GM19193 (cell line): ENCODE measurements around the gene GAS7.

Experiments used
- POLR2A ChIP-seq: IDR thresholded peaks from 4 replicates; pipeline ENCODE4 v1.6.1; 2011; ENCODE audit not compliant: insufficient read depth, insufficient read length; ENCODE audit errors: extremely low read depth

The GAS7 gene

DNA sequence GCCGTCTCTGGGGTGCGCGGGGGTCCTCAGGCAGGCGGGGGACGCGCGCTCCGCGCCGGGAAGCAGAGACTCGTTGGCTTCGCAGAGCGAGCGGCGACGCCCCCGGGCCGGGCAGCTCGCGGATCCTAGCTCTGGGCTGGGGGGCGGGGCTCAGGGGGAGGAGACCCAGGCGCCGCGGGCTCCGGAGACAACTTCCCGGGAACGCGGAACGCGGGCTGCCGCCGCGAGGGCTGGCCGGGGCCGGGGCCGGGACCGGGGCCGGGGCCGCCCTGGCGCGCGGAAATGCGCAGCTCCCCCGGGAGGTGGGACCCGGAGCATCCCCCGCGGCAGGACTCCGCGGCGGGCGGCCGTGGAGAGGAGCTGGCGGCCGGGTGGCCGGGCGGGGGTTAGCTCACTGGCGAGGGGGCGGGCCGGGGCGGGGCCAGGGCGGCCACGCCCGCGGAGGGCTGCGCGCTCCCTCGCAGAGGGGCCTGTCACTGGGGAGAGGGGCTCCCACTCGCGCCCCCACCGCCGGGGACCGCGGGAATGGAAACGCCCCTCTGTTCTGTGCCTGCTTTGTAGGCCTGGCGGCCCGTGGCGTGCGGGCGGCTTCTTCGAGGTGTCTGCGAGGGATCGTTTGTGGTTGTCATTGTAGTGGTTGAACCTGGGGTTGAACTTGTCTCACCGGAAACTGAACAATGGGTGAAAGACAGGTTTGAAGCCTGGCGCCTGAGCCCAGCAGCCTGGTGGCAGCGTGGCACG lies at the start of gene GAS7:
TSS of gene GAS7 (minus strand) at position 98 of the 741 bp plus-strand sequence.
- no peak for TF ChIP-seq POLR2A

DNA sequence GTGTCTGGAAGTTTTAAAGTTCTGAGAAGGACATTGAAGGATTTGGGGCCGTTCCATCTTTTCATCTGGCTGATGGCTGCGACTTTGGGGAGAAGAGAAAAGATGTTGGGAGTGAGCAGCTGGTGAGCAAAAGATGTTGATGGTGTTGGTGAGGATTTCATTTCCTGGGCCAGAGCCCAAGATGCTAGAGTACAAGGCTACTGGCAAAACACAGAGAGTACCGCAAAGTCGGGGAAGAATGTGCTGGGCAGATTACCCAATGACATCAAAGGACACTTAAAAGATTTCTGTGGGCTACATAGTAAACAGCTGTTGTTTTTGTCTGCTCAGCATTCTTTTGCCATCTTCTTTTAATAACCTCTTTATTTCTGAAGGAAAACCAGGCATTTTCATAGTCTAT lies 49.4 kb upstream of the GAS7 start:
- no peak for TF ChIP-seq POLR2A

DNA sequence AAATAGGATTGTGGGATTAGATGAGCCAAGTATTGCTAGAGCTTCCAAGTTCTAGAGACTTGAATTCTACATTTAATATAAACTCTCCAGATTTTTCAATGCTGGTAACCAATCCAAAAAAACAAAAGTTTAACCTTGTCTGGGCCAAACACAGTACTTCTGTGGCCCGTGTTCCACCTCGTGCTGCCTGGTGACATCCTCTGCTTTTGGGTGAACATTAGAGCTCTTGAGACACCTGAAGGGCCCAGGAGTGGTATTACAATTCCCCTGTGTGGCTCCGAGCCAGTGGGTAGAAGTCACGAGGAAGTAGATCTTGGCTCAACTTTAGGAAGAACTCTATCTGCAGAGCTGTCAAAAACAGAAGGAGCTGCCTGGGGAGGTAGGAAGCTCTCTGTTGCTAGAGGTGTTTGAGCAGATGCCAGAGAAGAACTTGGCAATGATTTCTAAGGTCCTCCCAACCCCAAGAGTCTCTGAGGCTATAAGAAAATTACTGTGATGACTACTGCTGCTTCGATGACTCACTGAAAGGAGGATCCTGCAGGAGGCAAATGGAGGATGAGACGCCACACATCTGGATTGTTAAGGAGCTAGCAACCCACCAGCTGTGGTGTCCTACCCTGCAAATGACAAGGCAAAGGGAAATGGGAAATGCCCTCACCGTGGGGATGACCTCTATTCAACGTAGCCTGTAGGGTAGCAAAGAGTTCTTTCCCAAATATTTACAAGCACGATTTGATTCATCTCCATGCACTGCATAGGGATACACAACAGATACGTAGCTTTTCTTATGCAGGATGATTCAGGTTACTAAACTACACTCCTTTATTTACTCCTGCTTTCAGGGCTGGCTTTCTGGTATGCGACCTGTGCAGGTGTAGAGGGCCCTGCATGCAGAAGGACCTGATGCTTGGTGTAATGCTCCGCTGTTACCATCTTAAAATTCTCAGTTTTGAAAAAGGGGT lies 45.8 kb upstream of the GAS7 start:
- no peak for TF ChIP-seq POLR2A

DNA sequence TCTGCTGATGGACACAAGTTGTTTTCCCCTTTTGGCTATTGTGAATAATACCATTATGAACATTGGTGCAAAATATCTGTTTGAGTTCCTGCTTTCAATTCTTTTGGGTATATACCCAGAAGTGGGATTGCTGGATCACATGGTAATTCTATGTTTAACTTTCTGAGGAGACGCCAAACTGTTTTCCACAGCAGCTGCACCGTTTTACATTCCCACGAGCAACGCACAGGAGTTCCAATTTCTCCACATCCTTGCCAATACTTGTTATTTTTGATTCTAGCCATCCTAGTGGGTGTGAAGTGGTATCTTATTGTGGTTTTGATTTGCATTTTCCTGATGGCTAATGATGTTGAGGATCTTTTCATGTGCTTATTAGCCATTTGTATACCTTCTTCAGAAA lies 43.4 kb upstream of the GAS7 start:
- no peak for TF ChIP-seq POLR2A

DNA sequence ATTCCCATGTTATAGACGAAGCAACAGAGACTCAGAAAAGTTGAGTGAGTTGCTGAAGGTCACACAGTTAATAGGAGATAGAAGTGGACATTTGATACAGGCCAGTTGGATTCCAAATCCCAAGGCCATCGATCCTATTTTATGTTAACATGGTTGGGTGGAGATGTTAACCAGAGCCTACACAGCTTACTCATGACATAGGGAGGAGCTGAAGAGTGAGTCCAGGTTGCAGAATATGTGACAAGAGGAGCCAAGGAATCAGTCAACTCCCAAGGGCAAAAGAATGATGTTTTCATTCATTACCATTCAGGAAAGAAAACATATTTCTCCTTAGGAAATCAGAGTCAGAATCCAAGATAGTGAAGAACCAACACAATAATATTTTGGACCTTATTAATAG lies 40.3 kb upstream of the GAS7 start:
- TF ChIP-seq POLR2A, result no peak

DNA sequence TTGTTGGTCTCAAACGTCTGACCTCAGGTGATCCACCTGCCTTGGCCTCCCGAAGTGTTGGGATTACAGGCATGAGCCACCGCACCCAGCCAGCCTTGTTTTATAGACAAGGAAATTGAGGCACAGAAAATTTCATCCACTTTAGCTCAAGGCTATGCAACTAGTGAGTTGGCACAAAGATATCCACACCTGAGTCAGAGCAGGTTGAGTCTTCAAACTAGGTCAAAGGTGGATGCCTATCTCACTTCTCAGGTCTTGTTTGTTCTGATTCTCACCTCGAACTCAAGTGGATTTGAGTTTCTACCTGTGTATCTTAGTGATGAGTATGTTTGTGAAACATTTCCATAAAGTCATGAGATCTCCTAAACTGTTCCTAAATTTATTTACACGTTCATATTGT lies 35.6 kb upstream of the GAS7 start:
- TF ChIP-seq POLR2A, result no peak

DNA sequence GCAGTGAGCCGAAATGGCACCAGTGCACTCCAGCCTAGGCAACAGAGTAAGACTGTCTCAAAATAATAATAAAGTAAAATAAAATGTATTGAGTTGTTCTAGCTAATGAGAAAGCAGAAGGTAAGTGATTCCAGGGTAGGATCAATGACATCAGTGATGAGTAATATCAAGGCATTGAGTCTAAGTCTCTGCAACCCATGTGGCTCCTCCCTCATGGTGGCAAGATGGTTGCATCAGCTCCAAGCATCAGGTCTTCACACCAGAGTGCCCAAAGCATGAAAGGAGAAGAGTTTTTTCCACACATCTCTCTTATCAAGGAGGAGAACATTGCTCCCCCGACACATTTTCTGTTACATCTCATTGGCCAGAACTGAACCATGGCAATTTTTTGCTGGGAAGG lies 34.8 kb upstream of the GAS7 start:
- TF ChIP-seq POLR2A, result no peak

DNA sequence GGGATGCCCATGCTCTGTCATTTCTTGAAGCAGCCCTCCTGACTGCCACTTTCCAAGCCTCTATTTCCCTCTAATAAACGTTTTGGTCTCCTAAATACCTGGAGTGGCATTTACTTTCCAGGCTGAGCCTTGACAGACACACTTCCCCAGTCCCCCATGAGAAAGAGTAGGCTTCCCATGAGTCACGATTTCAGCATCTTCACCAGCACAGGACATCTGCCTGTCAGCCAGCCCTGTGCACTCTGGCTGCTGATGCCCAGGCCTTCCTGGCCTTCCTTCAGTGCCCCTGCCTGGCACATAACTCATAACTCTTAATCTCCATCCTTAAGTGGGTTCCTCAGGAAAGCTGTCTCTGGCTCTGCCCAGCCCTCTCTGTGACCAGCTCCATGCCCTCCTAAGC lies 30.8 kb upstream of the GAS7 start:
- TF ChIP-seq POLR2A, result no peak

DNA sequence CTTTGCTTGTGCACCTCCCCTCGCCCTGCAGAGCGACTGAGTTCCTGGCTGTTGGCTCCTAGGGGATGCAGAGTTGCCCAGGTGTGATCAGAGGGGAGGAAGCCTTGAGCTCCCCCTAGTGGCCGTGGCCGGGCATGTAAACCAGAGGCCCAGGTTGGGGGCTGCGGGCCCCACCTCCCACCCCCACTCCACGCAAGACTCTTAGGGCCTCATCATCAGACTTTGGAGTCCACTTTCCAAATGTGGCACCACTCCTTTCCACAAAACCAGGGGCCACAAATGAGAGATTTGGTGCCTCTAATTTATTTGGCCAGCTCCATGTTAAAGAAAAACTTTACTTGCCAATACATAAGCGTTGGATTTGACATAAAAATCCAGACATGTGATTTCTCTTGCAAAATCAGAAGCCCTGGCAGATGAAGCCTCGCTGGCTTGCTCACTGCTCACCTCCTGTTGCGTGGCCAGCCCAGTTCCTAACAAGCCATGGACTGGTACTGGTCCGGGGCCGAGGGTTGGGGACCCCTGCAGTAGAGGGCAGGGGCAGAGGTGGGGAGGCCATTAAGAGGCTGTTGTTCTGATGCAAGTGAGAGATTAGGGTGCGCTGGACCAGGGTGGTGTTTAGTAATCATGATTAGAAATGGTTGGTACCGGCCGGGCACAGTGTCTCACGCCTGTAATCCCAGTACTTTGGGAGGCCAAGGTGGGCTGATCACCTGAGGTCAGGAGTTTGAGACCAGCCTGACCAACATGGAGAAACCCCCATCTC lies 28.7 kb upstream of the GAS7 start:
- no peak for TF ChIP-seq POLR2A

DNA sequence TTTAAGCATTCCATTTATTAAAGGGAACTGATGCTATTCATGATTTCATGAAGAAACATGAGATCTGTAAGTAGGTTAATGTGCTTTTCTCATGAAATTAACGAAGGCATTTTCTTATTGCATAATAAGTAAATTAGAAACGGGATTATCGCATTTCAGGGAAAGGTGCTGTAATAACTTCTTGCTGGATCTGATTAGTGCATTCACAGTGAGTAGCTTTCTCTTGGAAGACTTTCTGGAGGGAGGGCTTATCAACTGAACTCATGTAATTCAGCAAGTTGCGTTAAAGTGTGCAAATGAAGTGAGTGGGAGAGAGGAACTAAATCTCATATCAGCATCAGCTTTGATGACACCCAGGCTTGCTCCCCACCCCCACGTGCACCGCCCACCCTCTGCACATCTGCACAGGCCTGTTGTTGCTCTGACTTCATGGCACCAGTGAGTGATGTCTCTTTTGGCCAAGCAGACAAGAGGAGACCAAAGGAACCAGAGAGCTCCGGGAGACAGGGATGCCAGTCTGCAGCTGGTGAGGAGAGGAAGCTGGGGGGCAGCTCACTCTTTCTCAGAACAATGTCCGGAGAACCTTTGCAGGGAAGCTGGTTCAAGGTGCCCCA lies 26.3 kb upstream of the GAS7 start:
- TF ChIP-seq POLR2A, result no peak

DNA sequence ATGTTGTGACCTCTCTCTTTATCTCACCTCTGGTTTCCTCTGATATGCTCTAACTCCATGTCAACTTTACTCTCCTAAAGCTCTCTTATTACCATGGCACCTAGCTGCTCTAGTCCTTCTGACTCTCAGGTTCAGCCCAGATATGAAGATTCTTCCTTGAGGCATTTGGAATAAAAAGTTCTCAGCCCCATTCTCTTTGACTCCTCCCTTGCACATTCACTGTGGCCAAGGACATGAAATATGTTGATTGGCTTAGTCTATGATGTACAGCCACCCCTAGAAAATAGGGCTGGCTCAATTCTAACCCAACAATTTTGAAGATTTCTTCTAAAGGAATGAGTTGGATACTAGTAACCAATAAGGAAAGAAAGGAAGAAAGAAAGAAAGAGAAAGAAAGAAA lies 20.8 kb upstream of the GAS7 start:
- no peak for TF ChIP-seq POLR2A

DNA sequence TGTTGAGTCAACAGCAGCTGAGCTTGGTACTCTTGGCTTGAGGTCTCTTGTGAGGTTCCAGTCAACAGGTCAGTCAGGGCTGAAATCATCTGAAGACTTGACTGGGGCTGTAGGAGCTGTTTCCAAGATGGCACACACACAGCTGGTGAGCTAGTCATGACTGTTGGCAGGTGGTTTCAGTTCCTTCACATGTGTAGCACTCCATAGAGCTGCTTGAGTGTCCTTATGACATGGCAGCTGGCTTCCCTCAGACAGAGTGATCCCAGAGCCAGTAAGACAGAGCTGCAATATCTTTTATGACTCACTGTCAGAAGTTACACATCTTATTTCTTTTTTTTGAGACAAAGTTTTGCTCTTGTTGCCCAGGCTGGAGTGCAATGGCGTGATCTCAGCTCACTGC lies 19.5 kb upstream of the GAS7 start:
- no peak for TF ChIP-seq POLR2A

DNA sequence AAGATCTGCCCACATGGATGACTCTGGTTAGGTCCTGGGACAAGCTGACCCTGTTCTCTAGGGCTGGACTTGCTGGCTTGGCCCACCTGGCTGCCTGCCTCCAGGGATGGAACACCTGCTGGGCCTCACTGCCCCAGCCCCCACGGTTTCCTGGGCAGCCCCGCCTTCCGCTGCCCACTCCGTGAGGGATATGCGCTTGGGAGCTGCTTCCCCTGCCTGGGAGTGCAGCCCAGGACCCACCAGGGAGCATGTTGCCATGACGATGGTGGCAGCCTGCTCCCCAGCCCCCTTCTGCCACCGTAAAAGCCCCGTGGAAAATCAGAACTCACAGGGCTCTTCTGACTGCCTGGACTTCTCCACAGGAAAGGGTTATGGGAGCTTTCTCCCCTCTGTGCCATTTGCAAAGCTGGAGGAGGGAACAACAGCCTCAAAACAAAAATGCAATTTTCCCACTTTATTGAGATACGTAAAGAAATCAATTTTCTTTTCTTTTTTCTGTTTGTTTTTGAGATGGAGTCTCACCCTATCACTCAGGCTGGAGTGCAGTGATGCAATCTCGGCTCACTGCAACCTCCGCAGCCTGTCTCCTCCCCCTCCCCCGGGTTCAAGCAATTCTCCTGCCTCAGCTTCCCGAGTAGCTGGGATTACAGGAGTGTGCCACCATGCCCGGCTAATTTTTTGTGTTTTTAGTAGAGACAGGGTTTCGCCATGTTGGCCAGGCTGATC lies 18.0 kb upstream of the GAS7 start:
- no peak for TF ChIP-seq POLR2A

DNA sequence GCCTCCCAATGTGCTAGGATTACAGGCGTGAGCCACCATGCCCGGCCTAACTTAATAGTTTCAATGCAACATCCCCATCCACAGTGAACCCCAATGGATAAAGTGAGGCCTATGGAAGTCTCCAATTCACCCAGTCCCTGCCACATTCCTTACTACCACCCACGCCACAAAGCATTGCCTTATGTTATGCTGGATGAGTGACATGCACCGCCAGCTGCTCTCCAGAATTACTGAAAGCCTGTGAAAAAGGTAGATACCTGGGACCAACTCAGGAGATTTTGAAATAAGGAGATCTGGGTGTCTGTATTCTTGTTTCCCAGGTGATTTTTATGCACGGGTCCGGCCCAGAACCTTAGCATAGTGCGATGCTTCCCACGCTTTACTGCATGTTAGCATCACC lies 16.9 kb upstream of the GAS7 start:
- no peak for TF ChIP-seq POLR2A
